A549 (cell line): ENCODE measurements around the gene MCFD2.

Experiments
- CTCF ChIP-seq: fragments of >200 bp; sonication (Bioruptor Twin); formaldehyde crosslinking; IDR thresholded peaks from 3 replicates; pipeline ENCODE4 v1.5.1; 2016
- EP300 ChIP-seq, 2 experiments: fragments of >200 bp; sonication (Bioruptor Twin); formaldehyde crosslinking; IDR thresholded peaks; 2 replicates in 1 of 2; 3 replicates in 1 of 2; pipeline ENCODE4 v1.6.1; 2016 to 2017
- ESRRA ChIP-seq: fragments of 150-350 bp; IDR thresholded peaks from 2 replicates; pipeline ENCODE4 v1.6.1; 2014; ENCODE audit warnings: mild to moderate bottlenecking, low read length, borderline replicate concordance
- FOSL2 ChIP-seq, 2 experiments: fragments of 450-650 bp in 1 of 2; fragments of >200 bp in 1 of 2; sonication (Bioruptor Twin) in 1 of 2; formaldehyde crosslinking; IDR thresholded peaks; 2 replicates each; pipeline versions ENCODE4 v1.5.0 to v1.6.1; 2016 to 2020; ENCODE audit warnings: mild to moderate bottlenecking in 1 of 2, moderate library complexity in 1 of 2
- HMGXB4 ChIP-seq: fragments of 250-450 bp; sonication (Bioruptor Pico); IDR thresholded peaks from 2 replicates; pipeline ENCODE4 v1.5.0; 2021; ENCODE audit warnings: mild to moderate bottlenecking, moderate library complexity, borderline replicate concordance
- MAFK ChIP-seq: fragments of 450-650 bp; IDR thresholded peaks from 2 replicates; pipeline ENCODE4 v1.6.1; 2014; ENCODE audit not compliant: partially characterized antibody
- MAX ChIP-seq: IDR thresholded peaks from 2 replicates; pipeline ENCODE4 v1.6.1; 2012
- MAZ ChIP-seq: fragments of 150-350 bp; IDR thresholded peaks from 2 replicates; pipeline ENCODE4 v1.6.1; 2014; ENCODE audit warnings: antibody characterized with exemption, low read depth, low read length, borderline replicate concordance
- PBX3 ChIP-seq: IDR thresholded peaks from 2 replicates; pipeline ENCODE4 v1.6.1; 2012
- PHF8 ChIP-seq: fragments of 200-600 bp; sonication (generic); IDR thresholded peaks from 2 replicates; pipeline ENCODE4 v1.6.1; 2016; ENCODE audit warnings: low read depth, mild to moderate bottlenecking, antibody characterized with exemption, moderate library complexity, borderline replicate concordance
- POLR2A ChIP-seq: IDR thresholded peaks from 2 replicates; pipeline ENCODE4 v1.6.1; 2012; ENCODE audit warnings: mild to moderate bottlenecking, low read length
- RAD21 ChIP-seq, 2 experiments: fragments of >200 bp in 1 of 2; sonication (Bioruptor Twin) in 1 of 2; formaldehyde crosslinking in 1 of 2; IDR thresholded peaks in 1 of 2; conservative IDR thresholded peaks in 1 of 2; 2 replicates in 1 of 2; 3 replicates in 1 of 2; pipeline ENCODE4 v1.6.1; 2012 to 2018; ENCODE audit warnings: inconsistent platforms in 1 of 2
- SMC3 ChIP-seq: fragments of >200 bp; sonication (Bioruptor Twin); formaldehyde crosslinking; IDR thresholded peaks from 3 replicates; pipeline ENCODE4 v1.6.1; 2018; ENCODE audit warnings: inconsistent platforms
- TP53 ChIP-seq: fragments of 250-450 bp; sonication (Bioruptor Pico); IDR thresholded peaks from 2 replicates; pipeline ENCODE4 v1.5.0; 2021; ENCODE audit warnings: mild to moderate bottlenecking, moderate library complexity

GRCh38 chr2:46902465-46902864 lies 13.1 kb downstream of the MCFD2 start:
- TF ChIP-seq EP300 (IDR thresholded peaks at IDR 0.05) (no peak), RAD21 (conservative IDR thresholded peaks at IDR 0.05 in 1 of 2, IDR thresholded peaks at IDR 0.05 in 1 of 2) (no peak), HMGXB4 (CRISPR knock-in tag) (no peak), TP53 (CRISPR knock-in tag) (no peak), MAZ (no peak), FOSL2 (IDR thresholded peaks at IDR 0.05) (no peak), FOSL2 (CRISPR knock-in tag; IDR thresholded peaks at IDR 0.05) (no peak), PBX3 (no peak), PHF8 (no peak), POLR2A (no peak), CTCF (no peak), SMC3 (no peak), MAX (no peak), MAFK (no peak), ESRRA (no peak)
